ENCODE results near the gene TNFSF13.

- TF ChIP-seq EZH2 (IDR thresholded peaks at IDR 0.05) = no peak
- TF ChIP-seq POLR2AphosphoS5 (IDR thresholded peaks at IDR 0.05; ENCODE audit: borderline replicate concordance, low read depth, low read length) = no peak
- TF ChIP-seq FOXP2 (optimal IDR thresholded peaks at IDR 0.05; ENCODE audit: control extremely low read depth, extremely low read length, insufficient read depth) = no peak
Measured at GRCh38 chr17:7560172-7561027, 1.9 kb downstream of the TNFSF13 start.

Data from SK-N-MC (cell line).